NT2/D1 (cell line): ENCODE results near the gene CRACR2B.

Source experiments
- SUZ12 ChIP-seq: IDR thresholded peaks from 2 replicates; pipeline ENCODE4 v1.6.1; 2011; ENCODE audit not compliant: insufficient read length, insufficient read depth; ENCODE audit errors: extremely low read depth
- YY1 ChIP-seq: IDR thresholded peaks from 2 replicates; pipeline ENCODE4 v1.6.1; 2011; ENCODE audit not compliant: insufficient read length, insufficient read depth
- ZNF274 ChIP-seq: IDR thresholded peaks from 2 replicates; pipeline ENCODE4 v1.6.1; 2011; ENCODE audit warnings: mild to moderate bottlenecking, low read depth, low read length

- TF ChIP-seq SUZ12 (no peak), YY1 (no peak), ZNF274 (no peak)
These were observed 26.1 kb downstream of the CRACR2B start for GRCh38 chr11:853682-854448.
